CD1c-positive myeloid dendritic cell (primary cell): ENCODE measurements around the gene CLEC16A.

Source experiments
- DNase-seq: peaks from one replicate; pipeline ENCODE4 v3.0.0-alpha.2; 2016; ENCODE audit errors: extremely low spot score

The CLEC16A gene

DNA sequence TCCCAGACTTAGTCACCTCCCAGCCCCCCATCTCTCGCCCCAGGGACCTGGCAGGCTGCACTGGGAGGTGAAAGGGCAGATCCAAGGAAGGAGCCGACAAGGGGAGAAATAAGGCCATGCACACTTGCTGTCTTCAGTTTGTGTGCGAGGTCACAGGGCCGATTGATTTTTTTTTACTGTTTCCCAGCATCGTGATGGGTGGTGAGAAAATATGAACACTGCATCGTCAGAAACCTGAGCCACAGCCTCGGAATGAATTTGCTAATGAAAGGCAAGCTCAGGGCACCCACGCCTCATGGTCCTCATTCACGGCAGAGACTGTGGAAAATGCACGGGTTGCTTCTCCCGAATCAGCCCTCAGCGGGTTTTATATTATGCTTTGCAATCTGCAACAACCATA is 213.7 kb downstream of the CLEC16A start:
- no peak for DNase-seq

DNA sequence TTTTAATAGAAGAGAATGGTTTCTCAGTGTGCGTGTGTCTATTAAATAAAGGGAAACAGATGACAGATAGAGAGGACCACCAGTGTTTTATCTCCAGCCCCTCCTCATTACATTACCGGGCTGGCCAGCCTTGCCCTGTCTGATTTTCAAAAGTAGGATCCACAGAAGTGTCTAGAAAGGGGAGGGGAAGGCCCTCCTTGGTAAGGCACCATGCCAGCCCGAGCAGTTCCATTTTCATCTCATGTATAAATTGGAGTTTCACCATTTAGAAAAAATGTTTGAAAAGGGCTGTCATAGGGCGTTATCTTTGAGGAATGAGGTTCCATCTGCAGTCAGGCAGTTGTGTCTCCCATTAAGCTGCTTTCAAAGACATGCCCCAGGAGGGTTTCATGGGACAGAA is 214.9 kb downstream of the CLEC16A start:
- DNase-seq = no peak

DNA sequence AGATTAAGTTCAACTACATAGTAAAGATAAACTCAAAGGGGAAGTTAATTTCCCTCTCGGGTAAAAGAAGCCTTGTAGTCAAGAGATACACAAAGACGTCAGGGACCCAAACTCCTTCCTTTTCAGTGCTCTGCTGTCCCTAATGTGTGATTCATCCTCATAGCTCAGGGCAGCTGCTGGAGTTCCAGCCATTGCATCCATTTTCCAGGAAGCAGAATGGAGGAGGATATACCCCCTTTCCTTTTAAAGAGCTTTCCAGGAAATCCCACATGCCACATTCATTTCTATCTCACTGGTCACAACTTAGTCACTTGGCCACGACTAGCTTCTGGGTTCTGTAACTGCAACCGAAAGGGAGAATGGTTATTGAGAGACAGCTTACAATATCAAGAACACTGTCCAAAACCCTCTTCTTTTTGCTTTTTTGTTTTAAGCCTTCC is 216.3 kb downstream of the CLEC16A start:
- DNase-seq = peak; percentile 42

DNA sequence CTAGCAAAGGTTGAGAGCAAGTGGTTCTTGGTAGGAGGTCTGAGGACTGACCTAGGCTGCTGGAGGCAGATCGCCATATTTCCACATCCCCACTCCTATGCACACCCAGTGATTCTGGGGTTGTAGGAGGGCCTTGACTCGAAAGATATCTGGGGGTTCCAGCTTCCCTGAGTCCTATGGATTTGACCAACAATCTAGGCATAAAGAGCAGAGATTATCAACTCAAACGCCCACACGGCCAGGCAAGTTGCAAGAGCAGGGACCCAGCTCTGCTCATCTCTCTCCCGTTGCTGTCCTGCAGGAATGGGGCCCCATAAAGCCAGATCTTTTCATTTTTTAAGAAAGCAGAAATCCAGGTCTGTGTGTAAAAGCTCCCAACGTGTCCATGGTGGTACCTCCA is 217.1 kb downstream of the CLEC16A start:
- no peak for DNase-seq

DNA sequence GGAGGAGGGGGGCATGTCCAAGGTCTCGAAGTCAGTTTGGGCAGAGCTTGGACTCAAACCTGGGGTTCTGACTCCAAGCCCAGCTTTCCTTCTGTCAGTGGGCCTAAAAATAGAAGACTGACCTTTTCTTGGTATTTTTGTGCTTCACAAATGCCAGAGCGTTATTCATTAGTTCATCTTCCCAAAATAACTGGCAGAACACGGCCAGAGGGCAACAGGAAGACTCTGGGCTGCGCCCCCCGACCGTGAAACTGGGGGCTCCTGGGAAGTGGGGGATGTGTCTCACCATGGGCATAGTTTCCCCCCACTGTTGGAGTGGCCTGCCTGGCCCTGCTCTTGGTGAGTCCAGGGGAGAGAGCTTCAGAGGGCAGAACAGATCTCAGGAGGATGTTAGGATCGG is 217.6 kb downstream of the CLEC16A start:
- no peak for DNase-seq

DNA sequence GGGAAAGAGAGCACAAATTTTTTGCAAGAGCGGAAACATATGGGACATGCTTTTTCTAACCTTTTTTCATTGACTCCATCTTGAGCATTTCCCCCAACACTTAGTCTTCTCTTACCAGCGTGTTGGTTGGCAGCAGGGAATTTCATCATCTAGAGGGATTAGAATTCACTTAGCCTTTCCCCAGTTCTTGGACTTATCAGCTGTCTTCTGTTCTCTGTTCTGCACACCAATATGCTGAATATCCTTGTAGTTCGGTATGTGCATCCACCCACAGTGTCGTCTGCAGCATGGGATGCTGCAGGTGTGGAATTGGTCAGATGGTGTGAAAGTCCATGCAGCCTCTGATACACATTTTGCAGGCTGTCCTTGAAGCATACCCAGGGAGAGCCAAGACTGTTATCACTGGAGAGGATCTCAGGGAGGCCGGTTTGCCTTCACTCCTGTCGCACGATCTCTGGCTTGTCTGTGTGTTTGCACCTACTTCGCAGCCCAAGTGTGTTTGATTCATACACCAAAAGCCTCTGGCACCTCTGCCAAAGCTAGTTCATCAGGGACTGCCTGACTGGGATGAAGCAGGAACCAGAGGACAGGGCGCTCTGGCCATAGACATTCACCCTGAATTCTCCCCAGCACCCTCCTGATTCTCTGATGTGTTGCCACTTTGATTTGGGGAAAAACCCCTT is 218.4 kb downstream of the CLEC16A start:
- DNase-seq = no peak

DNA sequence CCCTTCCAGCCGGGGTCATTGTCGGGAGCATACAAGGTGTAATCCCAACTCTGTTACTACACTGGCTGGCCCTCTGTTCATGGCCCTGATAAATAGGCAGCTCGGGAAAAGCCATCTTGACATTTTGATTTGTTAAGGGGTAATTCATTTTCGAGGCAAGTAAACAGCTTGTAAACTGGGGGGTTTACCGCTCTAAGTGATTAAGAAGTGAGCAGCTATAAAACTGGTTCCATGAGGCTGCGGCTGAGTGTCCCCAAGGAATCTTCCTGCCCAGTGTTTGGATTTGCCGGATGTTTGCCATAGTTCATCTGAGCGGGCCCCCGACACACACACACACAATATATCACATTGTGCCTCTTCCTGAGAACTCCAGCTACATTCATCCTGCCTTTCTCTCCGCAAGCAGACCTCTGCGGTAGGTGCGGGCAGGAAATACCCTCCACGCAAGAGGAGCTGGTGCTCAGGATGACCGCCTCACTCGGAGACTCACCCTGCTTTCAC is 219.4 kb downstream of the CLEC16A start:
- DNase-seq = no peak

DNA sequence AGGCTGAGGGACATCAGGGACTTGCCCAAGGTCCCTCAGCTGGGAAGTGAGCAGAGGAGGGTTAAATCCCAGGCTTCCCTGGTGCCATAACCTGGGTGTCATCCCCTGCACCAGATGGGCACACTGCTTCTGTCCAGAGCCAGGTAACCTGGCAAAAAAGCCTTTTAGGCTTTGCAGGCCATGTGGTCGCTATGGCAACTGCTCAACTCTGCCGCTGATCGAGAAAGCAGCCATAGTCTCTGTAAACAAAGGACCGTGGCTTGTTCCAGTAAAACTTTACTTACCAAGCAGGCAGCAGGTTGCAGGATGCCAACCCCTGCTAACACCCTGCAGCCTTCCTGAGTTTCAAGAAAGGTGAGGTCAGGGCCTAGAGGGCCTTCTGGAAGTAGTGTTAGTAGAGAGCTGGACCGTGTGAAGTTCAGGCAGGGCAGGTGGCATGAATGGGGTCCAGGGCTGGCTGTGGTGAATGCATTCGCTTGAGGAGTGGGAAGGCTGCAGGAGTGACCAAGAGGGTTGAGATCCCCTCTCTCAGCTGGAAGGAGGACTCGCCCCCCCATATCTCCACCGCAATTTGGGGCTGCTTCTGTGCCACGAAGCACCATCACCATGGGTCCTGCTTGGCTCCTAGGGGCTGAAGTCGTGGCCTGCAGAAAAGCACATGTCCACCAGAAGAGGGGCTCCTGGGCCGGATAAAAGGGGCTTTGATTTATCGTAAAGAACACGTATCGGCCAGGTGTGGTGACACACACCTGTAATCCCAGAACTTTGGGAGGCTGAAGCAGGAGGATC is 220.3 kb downstream of the CLEC16A start:
- DNase-seq = no peak

DNA sequence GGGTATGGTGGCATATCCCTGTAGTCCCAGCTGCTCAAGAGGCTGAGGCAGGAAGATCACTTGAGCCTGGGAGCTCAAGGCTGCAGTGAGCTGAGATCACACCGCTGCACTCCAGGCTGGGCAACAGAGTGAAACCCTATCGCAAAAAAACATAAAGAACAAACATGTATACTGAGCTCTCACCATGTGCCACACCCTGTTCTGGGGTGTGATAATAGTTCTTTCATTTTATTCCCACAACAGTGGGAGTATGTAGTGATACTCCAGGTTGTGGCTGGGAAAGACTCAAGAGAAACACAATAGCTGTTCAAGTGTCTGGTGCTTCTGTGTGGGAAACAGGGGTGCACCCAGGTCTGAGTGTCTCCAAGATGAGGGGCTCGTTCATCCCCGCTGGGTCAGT is 221.0 kb downstream of the CLEC16A start:
- no peak for DNase-seq

DNA sequence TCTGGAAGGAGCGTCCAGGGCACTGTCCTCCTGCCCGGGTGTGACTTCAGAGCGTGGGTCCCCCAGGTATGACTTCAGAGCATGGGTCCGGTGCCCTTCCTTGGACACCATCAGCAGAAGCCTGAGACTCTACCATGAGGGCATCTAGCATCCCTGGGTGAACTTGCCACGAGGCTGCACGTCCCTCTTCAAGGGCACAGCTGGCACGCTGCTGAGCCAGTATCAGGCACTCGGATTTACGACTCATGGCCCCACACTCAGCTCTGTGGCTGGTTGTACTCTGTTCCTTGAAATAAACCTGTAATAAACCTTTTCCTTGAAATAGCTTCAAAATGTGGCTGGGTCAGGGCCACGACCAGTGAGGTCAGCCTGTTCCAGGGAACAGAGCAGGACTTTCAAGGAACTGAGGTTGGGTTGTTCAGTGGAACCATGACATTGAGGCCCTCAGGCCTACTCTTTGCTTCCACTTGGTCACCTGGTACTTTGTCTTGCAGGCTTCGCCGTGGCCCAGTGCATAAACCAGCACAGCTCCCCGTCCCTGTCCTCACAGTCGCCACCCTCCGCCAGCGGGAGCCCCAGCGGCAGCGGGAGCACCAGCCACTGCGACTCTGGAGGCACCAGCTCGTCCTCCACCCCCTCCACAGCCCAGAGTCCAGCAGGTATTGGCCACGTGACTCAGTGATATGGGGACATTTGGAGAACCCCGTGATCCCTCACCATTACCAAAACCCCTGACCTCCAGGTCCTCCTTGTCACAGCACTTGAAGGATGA is 221.7 kb downstream of the CLEC16A start:
- DNase-seq = no peak

DNA sequence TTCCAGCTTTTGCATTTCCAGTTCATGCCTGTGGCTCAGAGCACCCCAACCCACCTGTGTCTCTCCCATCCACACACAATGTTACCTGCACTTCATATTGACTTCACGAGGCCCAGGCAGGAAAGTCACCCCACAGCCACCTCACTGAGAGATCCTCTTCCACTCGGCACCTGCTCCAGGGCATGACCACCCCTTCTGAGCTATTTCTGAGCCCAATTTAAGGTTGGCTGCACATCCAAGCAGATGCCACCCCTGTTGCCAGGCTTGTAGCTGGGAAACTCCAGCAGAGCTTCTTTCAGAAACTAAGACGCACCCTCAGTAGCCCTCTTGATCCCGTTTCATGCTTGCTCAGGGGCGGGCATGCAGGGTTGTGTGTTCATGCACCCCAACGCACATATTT is 223.2 kb downstream of the CLEC16A start:
- no peak for DNase-seq

DNA sequence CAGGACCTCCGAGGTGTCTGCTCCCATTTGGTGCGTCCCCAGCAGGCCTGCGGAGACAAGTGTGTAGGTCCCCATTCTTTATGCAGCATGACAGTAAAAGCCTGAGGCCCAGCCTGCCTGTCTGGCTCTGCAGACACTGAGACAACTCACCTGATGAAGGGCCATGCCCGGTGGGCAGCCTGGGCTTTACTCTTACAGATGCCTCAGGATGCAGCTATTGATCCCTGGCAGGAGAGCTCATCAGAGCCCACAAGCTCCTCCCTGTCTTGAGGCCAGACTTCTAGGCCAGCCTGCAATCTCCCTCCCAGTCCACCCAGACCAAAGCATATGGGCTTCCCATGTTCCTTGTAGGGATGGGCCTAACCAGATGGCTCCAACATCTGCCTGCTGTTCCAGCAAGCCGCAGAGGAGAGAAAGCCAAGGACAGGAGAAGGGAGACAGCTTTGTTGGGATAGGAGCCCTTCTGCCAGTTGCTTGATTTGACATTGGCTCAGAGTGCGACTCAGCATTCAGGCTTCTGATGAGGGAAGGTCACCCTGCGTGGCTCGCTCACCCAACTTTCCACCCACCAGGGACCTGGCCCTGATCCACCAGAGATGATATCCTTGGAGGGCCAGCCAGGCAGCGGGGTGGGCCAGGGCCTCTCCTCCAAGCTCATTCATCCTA is 224.2 kb downstream of the CLEC16A start:
- no peak for DNase-seq

DNA sequence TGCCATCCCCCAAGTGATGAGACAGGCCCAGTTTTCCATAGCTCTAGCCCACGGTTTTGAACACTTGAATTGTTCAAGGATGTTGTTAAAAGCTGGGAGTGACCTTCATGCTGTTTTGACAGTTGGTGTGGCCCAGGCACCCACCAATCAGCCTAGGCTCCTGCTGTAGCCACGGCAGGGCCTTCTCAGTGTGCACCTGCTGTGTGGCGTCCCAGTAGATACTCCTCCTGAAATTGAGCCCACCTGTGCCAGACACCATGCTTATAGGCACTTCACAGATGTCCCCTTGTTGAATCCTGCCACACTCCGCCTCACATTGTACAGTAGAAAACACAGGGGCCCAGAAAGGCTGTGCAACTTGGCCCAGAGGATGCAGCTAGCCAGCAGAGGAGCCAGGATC is 225.3 kb downstream of the CLEC16A start:
- DNase-seq = no peak

DNA sequence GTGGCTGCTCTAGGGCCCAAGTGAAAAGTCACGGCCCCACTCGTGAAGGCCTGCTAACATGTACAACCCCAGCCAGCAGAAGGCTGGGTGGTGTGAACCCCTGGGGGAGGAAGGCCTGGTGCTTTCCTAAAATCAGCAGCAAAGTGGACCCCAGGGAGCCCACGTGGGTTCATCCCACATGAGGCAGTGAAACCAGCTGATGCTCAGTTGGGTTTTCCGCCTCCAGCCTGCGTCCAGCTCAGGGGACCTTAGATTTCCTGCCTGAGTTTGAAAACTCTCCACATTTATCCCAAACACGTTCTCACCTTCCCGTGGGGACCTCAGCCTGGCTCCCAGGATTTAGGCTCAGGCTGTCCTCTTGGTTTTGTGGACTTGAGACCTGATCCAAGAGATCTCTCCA is 225.8 kb downstream of the CLEC16A start:
- DNase-seq = no peak

DNA sequence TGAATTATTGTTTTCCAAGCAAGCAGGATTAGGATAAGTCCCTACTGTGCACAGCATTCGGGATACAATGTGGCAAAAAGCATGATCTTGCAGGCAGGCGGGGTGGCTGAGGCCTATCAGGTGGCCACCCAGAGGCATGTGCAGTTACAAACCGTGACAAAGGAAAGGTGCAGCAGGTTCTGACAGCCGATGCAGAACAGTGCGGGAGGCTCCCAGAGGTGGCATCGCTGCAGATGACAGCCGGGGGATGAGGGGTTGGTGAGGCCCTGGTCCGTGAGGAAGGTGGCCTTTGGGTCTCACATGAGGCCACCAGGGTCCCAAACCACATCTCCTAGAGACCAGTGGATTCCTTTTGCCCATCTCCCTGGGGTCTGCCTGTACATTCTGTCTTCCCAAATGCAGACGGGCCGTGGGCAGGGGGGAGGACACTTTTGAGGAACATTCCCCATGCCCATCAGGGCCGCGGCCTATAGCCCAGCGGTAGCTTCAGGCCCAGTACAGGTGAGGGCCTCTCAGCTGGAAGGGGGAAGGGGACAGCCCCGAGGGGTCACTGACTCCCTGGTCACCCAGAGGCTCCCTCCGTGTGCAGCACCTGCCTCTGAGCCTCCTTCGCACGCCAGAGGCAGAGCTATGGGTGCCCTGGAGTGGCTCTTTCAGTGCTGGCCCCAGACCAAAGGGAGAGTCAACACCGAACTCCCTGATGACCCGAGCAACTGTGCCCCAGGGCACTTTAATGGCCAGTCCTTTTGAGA is 226.5 kb downstream of the CLEC16A start:
- DNase-seq = no peak

DNA sequence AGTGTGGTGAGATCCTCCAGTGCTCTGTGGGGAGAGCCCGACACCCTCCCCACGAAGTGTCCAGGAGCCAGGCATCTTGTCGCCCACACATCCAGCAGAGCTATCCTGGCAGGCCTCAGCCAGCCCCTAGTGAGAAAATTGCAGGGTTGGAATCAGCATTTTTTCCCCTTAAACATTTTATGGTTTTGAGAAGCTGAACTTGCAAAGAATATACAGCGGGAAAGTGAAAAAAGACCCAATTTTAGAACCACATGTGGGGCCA is 227.0 kb downstream of the CLEC16A start:
- DNase-seq = no peak

DNA sequence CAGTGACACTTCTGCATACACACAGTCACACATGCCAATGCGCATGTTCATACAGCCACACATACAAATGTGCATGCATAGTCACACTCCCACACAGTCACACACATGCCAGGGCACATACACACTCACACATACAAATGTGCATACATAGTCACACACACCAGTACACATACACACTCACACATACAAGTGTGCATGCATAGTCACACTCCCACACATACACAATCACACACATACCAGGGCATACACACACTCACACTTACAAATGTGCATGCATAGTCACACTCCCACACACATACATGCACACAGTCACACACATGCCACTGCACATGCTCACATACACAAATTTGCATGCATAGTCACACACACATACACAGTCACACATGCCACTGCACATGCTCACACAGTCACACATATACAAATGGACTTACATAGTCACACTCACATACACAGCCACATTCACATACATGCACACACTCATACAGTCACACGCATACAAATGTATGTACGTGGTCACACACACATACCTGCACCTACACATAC is 227.5 kb downstream of the CLEC16A start:
- DNase-seq = no peak

DNA sequence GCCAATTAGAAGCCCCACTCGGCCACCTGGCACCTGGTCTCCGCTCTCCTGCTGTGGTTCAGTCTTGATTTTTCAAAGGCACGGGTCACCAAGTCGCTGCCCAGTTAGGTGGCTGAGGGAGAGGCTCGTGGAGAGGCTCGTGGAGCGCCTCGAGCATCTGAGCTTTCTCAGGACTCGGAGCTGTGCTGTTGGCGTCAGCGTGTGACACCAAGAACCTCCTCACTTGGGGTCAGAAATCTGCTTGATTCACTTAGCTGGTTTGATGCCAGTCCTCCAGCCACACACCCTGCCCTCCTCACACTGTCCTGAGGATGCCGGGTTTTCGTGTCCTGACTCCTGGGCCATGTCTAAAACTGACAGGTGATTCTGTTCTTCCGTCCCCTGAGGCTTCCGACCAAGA is 229.1 kb downstream of the CLEC16A start:
- no peak for DNase-seq

DNA sequence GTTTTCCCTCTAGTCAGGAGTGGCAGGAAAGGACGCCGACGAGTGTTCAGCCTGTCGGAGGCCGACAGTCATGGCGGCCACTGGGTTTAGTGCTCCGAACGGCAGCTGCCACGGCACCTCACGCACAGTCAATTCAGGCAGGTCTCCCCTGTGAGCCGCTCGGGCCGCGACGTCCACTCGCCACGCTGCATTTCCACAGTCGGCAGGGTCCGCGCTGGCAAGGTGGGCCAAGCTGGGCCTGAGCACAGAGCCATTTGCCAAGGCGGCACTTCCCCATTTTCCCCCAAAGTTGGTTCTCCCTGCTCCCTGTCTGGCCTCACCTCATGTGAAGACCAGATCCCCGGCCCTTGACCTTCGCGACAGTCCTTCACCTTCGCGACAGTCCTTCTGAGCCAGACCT is 229.8 kb downstream of the CLEC16A start:
- no peak for DNase-seq

DNA sequence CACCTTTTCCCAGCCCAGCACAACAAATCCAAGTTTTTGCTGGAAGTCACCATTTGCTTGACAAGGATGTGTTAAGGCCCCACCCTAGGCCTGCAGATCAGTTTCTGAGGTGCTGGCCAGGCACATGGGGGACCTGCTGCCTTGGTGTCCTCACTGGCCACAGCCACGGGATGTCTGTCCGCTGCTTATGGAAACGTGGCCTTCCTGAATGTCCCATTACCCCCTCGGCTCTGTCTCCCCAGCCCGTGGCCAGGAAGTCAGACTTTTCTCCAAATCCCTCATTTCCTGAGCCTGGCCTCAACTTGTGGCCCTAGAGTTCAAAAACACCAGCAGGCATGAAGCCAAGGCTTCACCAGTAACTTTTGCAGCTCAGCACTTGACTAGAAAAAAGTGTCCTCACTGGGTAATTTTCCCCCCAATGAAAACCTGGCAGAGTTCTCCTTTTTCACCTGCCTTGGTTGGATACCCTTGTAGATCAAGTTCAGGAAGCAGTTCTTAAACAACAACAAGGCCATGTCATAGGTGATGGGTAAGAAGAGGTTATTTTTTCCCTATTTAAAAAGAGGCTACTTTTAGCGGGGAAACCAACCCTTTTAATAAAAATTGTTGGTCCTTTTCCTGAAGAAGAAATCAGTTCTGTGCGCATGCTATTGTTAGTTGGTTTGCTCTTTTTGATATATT is 230.9 kb downstream of the CLEC16A start:
- DNase-seq = no peak
